ENCODE data around the gene TNFSF10. TPM values are rescaled to one million over a fixed set of nuclear protein-coding genes. Genes with fewer than 3 reads are reported as not detected.

The TNFSF10 gene
- polyA plus RNA-seq, 1 of the 3 experiments (the other 2 are of a cell fraction) = 0.10 TPM

- no peaks in the 10 kb centered on the region for H3F3A ChIP-seq (replicated peaks; ENCODE audit: insufficient read depth)
- TF ChIP-seq MAX (IDR thresholded peaks at IDR 0.05; ENCODE audit: low read depth) (no peak), NRF1 (IDR thresholded peaks at IDR 0.05; ENCODE audit: low read depth, low read length) (no peak), TEAD4 (IDR thresholded peaks at IDR 0.05; ENCODE audit: borderline replicate concordance, insufficient read depth) (no peak), SIN3A (IDR thresholded peaks at IDR 0.05; ENCODE audit: borderline replicate concordance, low read depth, low read length) (no peak), NFIC (IDR thresholded peaks at IDR 0.05; ENCODE audit: borderline replicate concordance) (no peak), MXI1 (IDR thresholded peaks at IDR 0.05; ENCODE audit: low read depth, low read length) (no peak), ELF1 (IDR thresholded peaks at IDR 0.05) (no peak), EZH2phosphoT487 (IDR thresholded peaks at IDR 0.05; ENCODE audit: borderline replicate concordance, low read depth) (no peak), RFX5 (IDR thresholded peaks at IDR 0.05; ENCODE audit: low read length) (no peak), GABPA (IDR thresholded peaks at IDR 0.05; ENCODE audit: low read depth) (no peak), CTCF (IDR thresholded peaks at IDR 0.05) (no peak), ZBTB33 (IDR thresholded peaks at IDR 0.05; ENCODE audit: borderline replicate concordance, low read depth) (no peak), EP300 (IDR thresholded peaks at IDR 0.05; ENCODE audit: borderline replicate concordance in 1 of 2, low read depth in 1 of 2, low read length in 1 of 2) (no peak)
- TF ChIP-seq, protein P1, sequence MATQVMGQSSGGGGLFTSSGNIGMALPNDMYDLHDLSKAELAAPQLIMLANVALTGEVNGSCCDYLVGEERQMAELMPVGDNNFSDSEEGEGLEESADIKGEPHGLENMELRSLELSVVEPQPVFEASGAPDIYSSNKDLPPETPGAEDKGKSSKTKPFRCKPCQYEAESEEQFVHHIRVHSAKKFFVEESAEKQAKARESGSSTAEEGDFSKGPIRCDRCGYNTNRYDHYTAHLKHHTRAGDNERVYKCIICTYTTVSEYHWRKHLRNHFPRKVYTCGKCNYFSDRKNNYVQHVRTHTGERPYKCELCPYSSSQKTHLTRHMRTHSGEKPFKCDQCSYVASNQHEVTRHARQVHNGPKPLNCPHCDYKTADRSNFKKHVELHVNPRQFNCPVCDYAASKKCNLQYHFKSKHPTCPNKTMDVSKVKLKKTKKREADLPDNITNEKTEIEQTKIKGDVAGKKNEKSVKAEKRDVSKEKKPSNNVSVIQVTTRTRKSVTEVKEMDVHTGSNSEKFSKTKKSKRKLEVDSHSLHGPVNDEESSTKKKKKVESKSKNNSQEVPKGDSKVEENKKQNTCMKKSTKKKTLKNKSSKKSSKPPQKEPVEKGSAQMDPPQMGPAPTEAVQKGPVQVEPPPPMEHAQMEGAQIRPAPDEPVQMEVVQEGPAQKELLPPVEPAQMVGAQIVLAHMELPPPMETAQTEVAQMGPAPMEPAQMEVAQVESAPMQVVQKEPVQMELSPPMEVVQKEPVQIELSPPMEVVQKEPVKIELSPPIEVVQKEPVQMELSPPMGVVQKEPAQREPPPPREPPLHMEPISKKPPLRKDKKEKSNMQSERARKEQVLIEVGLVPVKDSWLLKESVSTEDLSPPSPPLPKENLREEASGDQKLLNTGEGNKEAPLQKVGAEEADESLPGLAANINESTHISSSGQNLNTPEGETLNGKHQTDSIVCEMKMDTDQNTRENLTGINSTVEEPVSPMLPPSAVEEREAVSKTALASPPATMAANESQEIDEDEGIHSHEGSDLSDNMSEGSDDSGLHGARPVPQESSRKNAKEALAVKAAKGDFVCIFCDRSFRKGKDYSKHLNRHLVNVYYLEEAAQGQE (IDR thresholded peaks at IDR 0.05; ENCODE audit: low read depth, low read length) = no peak
- no peak overlapping the region for H2AFZ ChIP-seq (ENCODE audit: low read depth)
- CTCF ChIA-PET = no interaction called here
- DNase-seq = no peak
- WGBS (ENCODE audit: low lambda C conversion rate) = 77% methylated on average over 4 of the region's 4 CpGs
- no peaks in the 10 kb centered on the region for H3K9me3 ChIP-seq
- no peaks in the 10 kb centered on the region for H3K79me2 ChIP-seq (ENCODE audit: insufficient read depth)
- H3K4me3 ChIP-seq (ENCODE audit: low read depth in 2 of 2, low read length in 1 of 2) = no peak overlapping the region
- H3K36me3 ChIP-seq (replicated peaks in 1 of 2; ENCODE audit: control insufficient read depth in 1 of 2, insufficient read depth in 2 of 2, low read length in 1 of 2) = no peaks in the 10 kb centered on the region
- H3K27ac ChIP-seq (ENCODE audit: low read depth in 2 of 2, low read length in 1 of 2) = no peak overlapping the region
- peaks cover 0 to 7% of the 10 kb centered on the region in 2 experiments; a peak in 1 of 4 replicates for H3K4me1 ChIP-seq (ENCODE audit: control insufficient read depth in 1 of 2, insufficient read depth in 2 of 2, low read depth in 1 of 2, low read length in 1 of 2)
- no peaks in the 10 kb centered on the region for H4K20me1 ChIP-seq (ENCODE audit: insufficient read depth)
- POLR2A ChIA-PET = no interaction called here
- H3K9me2 ChIP-seq = no peaks in the 10 kb centered on the region
- H3K9ac ChIP-seq = no peak overlapping the region
- H3K27me3 ChIP-seq (ENCODE audit: insufficient read depth) = no peaks in the 10 kb centered on the region
- no peak overlapping the region for H3K4me2 ChIP-seq
Measured at GRCh38 chr3:172560026-172560425, 36.8 kb upstream of the TNFSF10 start.
